ENCODE measurements around the gene E2F3. TPM values are rescaled to one million over a fixed set of nuclear protein-coding genes. Genes with fewer than 3 reads are reported as not detected.
"Not testable (repeated sequence)": the region's sequence is repeated elsewhere in the genome, so short reads cannot be mapped to it uniquely, and the experiment has no call there.

E2F3 gene
- total RNA-seq, 1 donor from 2014 or later = 20.4 TPM

- no peak for DNase-seq (ENCODE audit: low spot score)
- Mint-ChIP-seq H3K27ac (ENCODE audit: unreplicated experiment) (no peak overlapping the region), H3K4me3 (ENCODE audit: unreplicated experiment) (no peak overlapping the region)
Measured at GRCh38 chr6:20497216-20498040, 95.7 kb downstream of the E2F3 start.

GRCh38 chr6:20498041-20498385 is 96.3 kb downstream of the E2F3 start:
- Mint-ChIP-seq H3K9me3 (ENCODE audit: unreplicated experiment) (no peaks in the 10 kb centered on the region), H3K27ac (ENCODE audit: unreplicated experiment) (no peak overlapping the region), H3K36me3 (ENCODE audit: low read depth, unreplicated experiment) (peaks cover 3% of the 10 kb centered on the region), H3K4me1 (ENCODE audit: unreplicated experiment) (peaks cover 3% of the 10 kb centered on the region), H3K27me3 (ENCODE audit: unreplicated experiment) (no peaks in the 10 kb centered on the region), H3K4me3 (ENCODE audit: unreplicated experiment) (no peak overlapping the region)
- TF ChIP-seq CTCF (IDR thresholded peaks at IDR 0.05; ENCODE audit: unreplicated experiment) = no peak
- DNase-seq (ENCODE audit: low spot score) = no peak

More at GRCh38 chr6:20497216-20498040, 95.7 kb downstream of the E2F3 start:
- no peaks in the 10 kb centered on the region for H3K27me3 Mint-ChIP-seq (ENCODE audit: unreplicated experiment)
- H3K9me3 Mint-ChIP-seq (ENCODE audit: unreplicated experiment) = no peaks in the 10 kb centered on the region
- peaks cover 4% of the 10 kb centered on the region for H3K4me1 Mint-ChIP-seq (ENCODE audit: unreplicated experiment)
- peaks cover 3% of the 10 kb centered on the region for H3K36me3 Mint-ChIP-seq (ENCODE audit: low read depth, unreplicated experiment)
- no peak for TF ChIP-seq CTCF (IDR thresholded peaks at IDR 0.05; ENCODE audit: unreplicated experiment)

GRCh38 chr6:20509212-20509611 is 107.5 kb downstream of the E2F3 start:
- Mint-ChIP-seq H3K27me3 (ENCODE audit: unreplicated experiment) (no peaks in the 10 kb centered on the region), H3K4me3 (ENCODE audit: unreplicated experiment) (no peak overlapping the region), H3K36me3 (ENCODE audit: low read depth, unreplicated experiment) (no peaks in the 10 kb centered on the region), H3K27ac (ENCODE audit: unreplicated experiment) (no peak overlapping the region), H3K9me3 (ENCODE audit: unreplicated experiment) (no peaks in the 10 kb centered on the region), H3K4me1 (ENCODE audit: unreplicated experiment) (no peaks in the 10 kb centered on the region)
- DNase-seq (ENCODE audit: low spot score) = no peak
- no peak for TF ChIP-seq CTCF (IDR thresholded peaks at IDR 0.05; ENCODE audit: unreplicated experiment)

- H3K27ac Mint-ChIP-seq (ENCODE audit: unreplicated experiment) = no peak overlapping the region
- DNase-seq (ENCODE audit: low spot score) = no peak
- H3K4me1 Mint-ChIP-seq (ENCODE audit: unreplicated experiment) = no peaks in the 10 kb centered on the region
- no peak overlapping the region for H3K4me3 Mint-ChIP-seq (ENCODE audit: unreplicated experiment)
- H3K36me3 Mint-ChIP-seq (ENCODE audit: low read depth, unreplicated experiment) = no peaks in the 10 kb centered on the region
- no peak for TF ChIP-seq CTCF (IDR thresholded peaks at IDR 0.05; ENCODE audit: unreplicated experiment)
- H3K9me3 Mint-ChIP-seq (ENCODE audit: unreplicated experiment) = no peaks in the 10 kb centered on the region
- H3K27me3 Mint-ChIP-seq (ENCODE audit: unreplicated experiment) = no peaks in the 10 kb centered on the region
Measured at GRCh38 chr6:20511852-20512251, 110.2 kb downstream of the E2F3 start.

GRCh38 chr6:20525208-20525607 is 123.5 kb downstream of the E2F3 start:
- H3K27me3 Mint-ChIP-seq (ENCODE audit: unreplicated experiment); H3K4me3 Mint-ChIP-seq (ENCODE audit: unreplicated experiment); DNase-seq (ENCODE audit: low spot score); H3K9me3 Mint-ChIP-seq (ENCODE audit: unreplicated experiment); H3K4me1 Mint-ChIP-seq (ENCODE audit: unreplicated experiment); H3K36me3 Mint-ChIP-seq (ENCODE audit: low read depth, unreplicated experiment); H3K27ac Mint-ChIP-seq (ENCODE audit: unreplicated experiment): not testable (repeated sequence)

- H3K9me3 Mint-ChIP-seq (ENCODE audit: unreplicated experiment); H3K36me3 Mint-ChIP-seq (ENCODE audit: low read depth, unreplicated experiment); H3K4me3 Mint-ChIP-seq (ENCODE audit: unreplicated experiment); DNase-seq (ENCODE audit: low spot score); H3K4me1 Mint-ChIP-seq (ENCODE audit: unreplicated experiment); H3K27ac Mint-ChIP-seq (ENCODE audit: unreplicated experiment); H3K27me3 Mint-ChIP-seq (ENCODE audit: unreplicated experiment): not testable (repeated sequence)
Measured at GRCh38 chr6:20529086-20529448, 127.4 kb downstream of the E2F3 start.

Measured in endothelial cell (in vitro differentiated cells).